ENCODE data around the gene CES4A. TPM values are rescaled to one million over a fixed set of nuclear protein-coding genes. Genes with fewer than 3 reads are reported as not detected.
A peak's percentile ranks its signal among the peaks of the same experiment; 100 is the strongest.

The CES4A gene
- total RNA-seq, 2 experiments from 2014 or later: 14.9 to 16.0 TPM

DNA sequence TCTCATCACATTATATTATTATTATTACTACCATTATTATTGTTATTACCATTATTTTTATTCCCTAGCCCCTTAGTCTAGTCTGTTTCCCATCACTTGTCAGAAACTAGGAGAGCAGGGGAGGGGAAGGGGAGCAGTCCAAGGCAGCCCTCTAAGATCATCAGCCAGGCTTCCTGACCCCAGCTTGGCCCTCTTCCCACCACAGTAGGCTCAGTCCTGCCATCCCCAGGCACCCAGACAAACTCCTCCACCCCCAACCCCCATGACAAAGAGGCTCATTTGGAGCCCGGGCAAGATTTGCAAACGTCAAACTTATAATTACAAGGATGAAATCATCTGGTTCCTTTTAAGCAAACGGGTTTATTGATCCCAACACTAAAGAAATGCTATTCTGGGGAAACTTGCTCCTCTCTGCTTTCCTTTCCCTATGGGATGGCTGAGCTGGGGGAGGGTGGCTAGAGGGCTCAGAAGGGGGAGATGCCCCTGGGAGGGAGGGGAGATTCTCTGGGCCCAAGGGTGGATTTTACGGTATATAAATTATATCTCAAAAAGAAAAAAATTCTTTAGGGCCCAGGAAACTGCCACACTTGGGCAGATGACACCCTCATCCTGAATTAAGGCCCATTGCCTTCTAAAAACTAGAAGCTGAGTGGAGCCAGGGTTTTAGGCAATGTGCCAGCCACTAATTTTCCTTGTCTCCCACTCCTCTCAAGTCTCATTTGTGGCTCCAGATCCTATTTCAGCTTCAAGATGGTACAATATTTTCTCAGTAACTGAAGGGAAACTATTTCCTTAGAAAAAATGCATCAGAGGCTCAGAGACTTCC, 36.2 kb downstream of the CES4A start:
- TF ChIP-seq, protein P1, sequence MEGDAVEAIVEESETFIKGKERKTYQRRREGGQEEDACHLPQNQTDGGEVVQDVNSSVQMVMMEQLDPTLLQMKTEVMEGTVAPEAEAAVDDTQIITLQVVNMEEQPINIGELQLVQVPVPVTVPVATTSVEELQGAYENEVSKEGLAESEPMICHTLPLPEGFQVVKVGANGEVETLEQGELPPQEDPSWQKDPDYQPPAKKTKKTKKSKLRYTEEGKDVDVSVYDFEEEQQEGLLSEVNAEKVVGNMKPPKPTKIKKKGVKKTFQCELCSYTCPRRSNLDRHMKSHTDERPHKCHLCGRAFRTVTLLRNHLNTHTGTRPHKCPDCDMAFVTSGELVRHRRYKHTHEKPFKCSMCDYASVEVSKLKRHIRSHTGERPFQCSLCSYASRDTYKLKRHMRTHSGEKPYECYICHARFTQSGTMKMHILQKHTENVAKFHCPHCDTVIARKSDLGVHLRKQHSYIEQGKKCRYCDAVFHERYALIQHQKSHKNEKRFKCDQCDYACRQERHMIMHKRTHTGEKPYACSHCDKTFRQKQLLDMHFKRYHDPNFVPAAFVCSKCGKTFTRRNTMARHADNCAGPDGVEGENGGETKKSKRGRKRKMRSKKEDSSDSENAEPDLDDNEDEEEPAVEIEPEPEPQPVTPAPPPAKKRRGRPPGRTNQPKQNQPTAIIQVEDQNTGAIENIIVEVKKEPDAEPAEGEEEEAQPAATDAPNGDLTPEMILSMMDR (IDR thresholded peaks at IDR 0.05): no peak
- Histone ChIP-seq H3K4me1 (ENCODE audit: insufficient read depth, low read length) (peaks cover 17% of the 10 kb centered on the region), H3K36me3 (ENCODE audit: insufficient read depth, low read length) (no peaks in the 10 kb centered on the region), H3K9me3 (ENCODE audit: control insufficient read depth in 1 of 2, insufficient read depth in 1 of 2, low read length in 2 of 2) (no peaks in the 10 kb centered on the region), H3K4me3 (ENCODE audit: low read length) (no peak overlapping the region), H3K27ac (ENCODE audit: low read depth in 1 of 2, low read length in 2 of 2) (no peak overlapping the region), H3K27me3 (ENCODE audit: control insufficient read depth in 1 of 2, insufficient read depth in 2 of 2, low read length in 2 of 2) (no peaks in the 10 kb centered on the region)
- no peak overlapping the region for H3K4me3 Mint-ChIP-seq
- ChIA-PET CTCF (no interaction called here), POLR2A (interaction anchor here (0.6 kb wide), 1 partner anchor 138 kb away, joined by 3 read pairs; no protein-coding TSS in a partner anchor)
- peak overlapping the region; percentile 51 for H3K27ac Mint-ChIP-seq
- H3K9me3 Mint-ChIP-seq: no peaks in the 10 kb centered on the region
- no peaks in the 10 kb centered on the region for H3K36me3 Mint-ChIP-seq (ENCODE audit: low read depth)
- peaks cover 6% of the 10 kb centered on the region for H3K4me1 Mint-ChIP-seq (ENCODE audit: low read depth)
- intact Hi-C loops (cut with DNase I, micrococcal nuclease): no loop called here
- ATAC-seq (ENCODE audit: poor library complexity) (no peak), DNase-seq (no peak)
- H3K27me3 Mint-ChIP-seq: no peaks in the 10 kb centered on the region

DNA sequence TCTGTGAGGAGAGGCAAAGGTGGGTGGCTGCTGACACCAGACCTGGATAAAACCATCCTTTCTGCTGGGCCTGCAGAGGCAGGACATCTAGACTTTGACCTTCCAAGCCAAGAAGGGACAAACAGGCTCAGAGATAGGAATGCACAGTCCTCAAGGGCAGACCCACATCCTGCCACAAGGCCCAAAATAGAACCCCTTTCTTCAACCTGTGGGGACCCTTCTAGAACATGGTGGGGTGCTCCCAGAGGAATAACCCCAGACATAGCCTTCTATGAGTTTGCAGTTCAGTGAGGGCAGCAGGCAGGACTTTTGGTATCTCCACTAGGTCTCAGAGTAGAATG, 36.8 kb downstream of the CES4A start:
- Histone ChIP-seq H3K36me3 (ENCODE audit: insufficient read depth, low read length) (peaks cover under 1% of the 10 kb centered on the region), H3K4me3 (ENCODE audit: low read length) (no peak overlapping the region), H3K27me3 (ENCODE audit: control insufficient read depth in 1 of 2, insufficient read depth in 2 of 2, low read length in 2 of 2) (no peaks in the 10 kb centered on the region), H3K4me1 (ENCODE audit: insufficient read depth, low read length) (peaks cover 21% of the 10 kb centered on the region), H3K9me3 (ENCODE audit: control insufficient read depth in 1 of 2, insufficient read depth in 1 of 2, low read length in 2 of 2) (no peaks in the 10 kb centered on the region), H3K27ac (ENCODE audit: low read depth in 1 of 2, low read length in 2 of 2) (no peak overlapping the region)
- Mint-ChIP-seq H3K4me3 (no peak overlapping the region), H3K27ac (peak overlapping the region; percentile 51), H3K9me3 (no peaks in the 10 kb centered on the region), H3K27me3 (no peaks in the 10 kb centered on the region), H3K36me3 (ENCODE audit: low read depth) (peaks cover 5% of the 10 kb centered on the region), H3K4me1 (ENCODE audit: low read depth) (peaks cover 10% of the 10 kb centered on the region)
- ATAC-seq (ENCODE audit: poor library complexity) (no peak), DNase-seq (peak in 1 of 14 experiments; percentile 20)
- TF ChIP-seq, protein P1 (IDR thresholded peaks at IDR 0.05): no peak
- CTCF ChIA-PET: no interaction called here
- intact Hi-C loops (cut with DNase I, micrococcal nuclease): no loop called here
- POLR2A ChIA-PET: interaction anchor here (0.6 kb wide), 1 partner anchor 139 kb away, joined by 3 read pairs; no protein-coding TSS in a partner anchor

DNA sequence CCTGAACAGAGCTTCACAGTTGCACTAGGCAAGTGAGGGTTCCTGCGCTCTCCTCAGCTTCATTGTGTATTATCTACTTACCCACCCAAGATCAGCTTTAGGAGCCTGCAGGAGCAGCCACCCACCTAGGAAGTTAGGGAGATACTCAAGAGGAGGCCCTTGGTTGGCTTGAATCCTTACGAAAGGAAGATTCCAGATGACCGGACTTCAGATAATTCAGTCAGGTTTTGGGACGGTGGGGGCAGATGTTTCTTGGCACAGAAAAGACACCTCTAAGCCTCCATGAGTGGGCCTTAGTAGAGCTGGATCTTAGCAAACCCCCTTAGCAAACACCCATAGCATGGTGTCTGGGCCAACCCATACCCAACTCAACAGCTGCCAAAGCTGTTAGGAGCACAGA, 38.2 kb downstream of the CES4A start:
- peaks cover 9% of the 10 kb centered on the region for H3K36me3 Mint-ChIP-seq (ENCODE audit: low read depth)
- POLR2A ChIA-PET: interaction anchor here (1.3 to 2.8 kb wide), 2 partner anchors 13 to 128 kb away, joined by 9 to 11 read pairs; no protein-coding TSS in a partner anchor
- H3K4me1 ChIP-seq (ENCODE audit: insufficient read depth, low read length): peaks cover 32% of the 10 kb centered on the region
- no peak overlapping the region for H3K27ac ChIP-seq (ENCODE audit: low read depth in 1 of 2, low read length in 2 of 2)
- peaks cover 24% of the 10 kb centered on the region for H3K4me1 Mint-ChIP-seq (ENCODE audit: low read depth)
- H3K27me3 Mint-ChIP-seq: no peaks in the 10 kb centered on the region
- peak overlapping the region; percentile 20 for H3K27ac Mint-ChIP-seq
- intact Hi-C loops (cut with DNase I, micrococcal nuclease): no loop called here
- no peaks in the 10 kb centered on the region for H3K27me3 ChIP-seq (ENCODE audit: control insufficient read depth in 1 of 2, insufficient read depth in 2 of 2, low read length in 2 of 2)
- CTCF ChIA-PET: interaction anchor here (1.3 to 3.4 kb wide), 2 partner anchors 8 to 129 kb away, joined by 3 to 18 read pairs; no protein-coding TSS in a partner anchor
- TF ChIP-seq, protein P1 (IDR thresholded peaks at IDR 0.05): no peak
- no peaks in the 10 kb centered on the region for H3K9me3 Mint-ChIP-seq
- no peaks in the 10 kb centered on the region for H3K9me3 ChIP-seq (ENCODE audit: control insufficient read depth in 1 of 2, insufficient read depth in 1 of 2, low read length in 2 of 2)
- H3K4me3 ChIP-seq (ENCODE audit: low read length): no peak overlapping the region
- no peak for DNase-seq
- H3K4me3 Mint-ChIP-seq: peak overlapping the region; percentile 15
- peaks cover 3% of the 10 kb centered on the region for H3K36me3 ChIP-seq (ENCODE audit: insufficient read depth, low read length)
- ATAC-seq (ENCODE audit: poor library complexity): no peak
